ENCODE data around the gene CCNC. TPM values are rescaled to one million over a fixed set of nuclear protein-coding genes. Genes with fewer than 3 reads are reported as not detected.

Gene CCNC
- total RNA-seq, 1 donor from 2014 or later, result 51.3 TPM

DNA sequence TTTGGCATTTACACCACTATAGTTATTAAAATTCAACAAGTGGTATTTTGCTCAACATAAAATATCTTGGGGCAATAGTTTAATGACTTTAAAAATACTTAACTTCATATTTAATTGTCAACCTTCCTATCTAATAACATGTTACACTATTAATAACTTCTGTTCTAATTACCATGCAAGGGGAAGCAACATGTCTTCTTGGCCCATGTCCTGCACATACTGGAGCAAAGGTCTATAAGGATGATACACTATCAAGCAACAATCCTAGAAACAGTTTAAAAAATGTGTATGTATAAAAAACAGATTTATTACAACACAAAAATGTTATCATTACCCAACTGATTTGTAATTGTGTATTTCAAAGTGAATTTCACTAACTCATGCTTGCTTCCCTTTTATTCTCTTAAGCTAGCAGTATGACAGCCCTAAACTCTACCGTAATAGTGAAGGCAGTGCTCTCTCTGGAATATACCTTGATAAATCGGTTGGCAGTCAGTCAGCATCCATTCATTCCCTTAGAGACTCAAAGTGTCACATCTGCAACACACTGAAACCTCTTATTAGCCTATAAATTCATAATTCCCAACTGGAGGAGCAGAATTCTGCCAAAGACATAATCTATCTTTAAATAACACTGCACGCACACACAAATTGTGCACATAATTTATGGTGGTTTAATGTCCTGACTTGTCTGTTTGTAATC, 18.3 kb downstream of the CCNC start:
- Mint-ChIP-seq H3K4me3 (no peak overlapping the region), H3K9me3 (no peaks in the 10 kb centered on the region), H3K4me1 (ENCODE audit: low read depth) (no peaks in the 10 kb centered on the region), H3K27me3 (ENCODE audit: insufficient read depth) (no peaks in the 10 kb centered on the region), H3K27ac (no peak overlapping the region), H3K36me3 (ENCODE audit: low read depth) (peaks cover 39% of the 10 kb centered on the region)
- intact Hi-C loops (cut with micrococcal nuclease), result no loop called here
- DNase-seq (ENCODE audit: low spot score), result no peak

DNA sequence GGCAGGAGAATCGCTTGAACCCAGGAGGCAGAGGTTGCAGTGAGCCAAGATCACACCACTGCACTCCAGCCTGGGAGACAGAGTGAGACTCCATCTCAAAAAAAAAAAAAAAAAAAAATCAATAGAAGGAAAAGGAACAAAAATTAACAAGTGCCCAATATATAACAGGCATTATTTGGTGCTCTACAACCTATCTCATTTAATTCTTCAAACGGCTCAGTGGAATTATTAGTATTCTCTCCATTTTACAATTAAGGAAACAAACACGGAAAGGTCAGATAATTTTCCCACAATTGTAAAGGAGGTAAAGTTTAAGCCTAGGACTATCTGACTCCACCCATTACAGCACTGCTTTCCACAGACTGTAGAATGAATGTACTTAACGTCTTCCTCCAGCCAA, 19.8 kb downstream of the CCNC start:
- peaks cover 40% of the 10 kb centered on the region for H3K36me3 Mint-ChIP-seq (ENCODE audit: low read depth)
- H3K4me3 Mint-ChIP-seq, result no peak overlapping the region
- no peaks in the 10 kb centered on the region for H3K27me3 Mint-ChIP-seq (ENCODE audit: insufficient read depth)
- H3K9me3 Mint-ChIP-seq, result no peaks in the 10 kb centered on the region
- DNase-seq (ENCODE audit: low spot score), result no peak
- H3K4me1 Mint-ChIP-seq (ENCODE audit: low read depth), result no peaks in the 10 kb centered on the region
- no peak overlapping the region for H3K27ac Mint-ChIP-seq
- intact Hi-C loops (cut with micrococcal nuclease), result no loop called here

DNA sequence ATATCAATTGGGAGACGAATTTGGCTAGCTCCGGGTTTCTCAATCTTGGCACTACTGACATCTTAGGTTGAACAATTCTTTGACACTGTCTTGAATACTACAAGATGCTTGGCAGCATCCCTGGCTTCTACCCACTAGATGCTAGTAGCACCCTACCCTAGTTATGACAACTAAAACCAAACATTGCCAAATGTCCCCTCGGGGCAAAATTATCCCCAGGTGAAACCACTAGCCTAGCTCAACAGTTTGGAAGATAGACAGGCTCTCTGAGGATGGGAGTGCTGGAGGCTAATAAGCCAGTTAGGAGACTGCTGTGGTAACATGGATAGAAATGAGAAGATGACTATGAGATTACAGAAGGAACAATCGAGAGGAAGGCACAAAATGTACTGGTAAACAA, 20.9 kb downstream of the CCNC start:
- intact Hi-C loops (cut with micrococcal nuclease), result no loop called here
- H3K36me3 Mint-ChIP-seq (ENCODE audit: low read depth), result peaks cover 38% of the 10 kb centered on the region
- H3K27ac Mint-ChIP-seq, result no peak overlapping the region
- H3K4me3 Mint-ChIP-seq, result no peak overlapping the region
- no peaks in the 10 kb centered on the region for H3K27me3 Mint-ChIP-seq (ENCODE audit: insufficient read depth)
- no peaks in the 10 kb centered on the region for H3K4me1 Mint-ChIP-seq (ENCODE audit: low read depth)
- H3K9me3 Mint-ChIP-seq, result no peaks in the 10 kb centered on the region
- DNase-seq (ENCODE audit: low spot score), result no peak

DNA sequence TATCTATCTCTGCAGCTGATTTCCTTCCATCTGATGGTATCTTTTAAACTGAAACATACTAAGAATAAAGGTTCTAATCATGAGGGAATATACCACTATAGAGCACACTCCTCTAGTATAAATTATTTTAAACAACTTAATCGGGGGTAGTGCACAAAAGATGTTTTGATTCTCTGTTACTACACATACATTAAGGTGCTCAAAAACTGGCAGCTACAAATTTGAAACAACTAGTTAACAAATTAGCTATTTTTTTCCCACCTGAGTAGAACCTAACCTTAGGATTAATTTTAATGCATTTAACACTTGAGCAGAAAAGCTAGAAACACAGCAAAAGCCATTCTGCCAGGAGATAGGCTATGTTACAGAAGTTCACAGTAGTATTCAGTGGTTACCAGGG, 23.0 kb downstream of the CCNC start:
- Mint-ChIP-seq H3K4me1 (ENCODE audit: low read depth) (no peaks in the 10 kb centered on the region), H3K27ac (no peak overlapping the region), H3K27me3 (ENCODE audit: insufficient read depth) (no peaks in the 10 kb centered on the region), H3K36me3 (ENCODE audit: low read depth) (peaks cover 42% of the 10 kb centered on the region), H3K4me3 (no peak overlapping the region), H3K9me3 (no peaks in the 10 kb centered on the region)
- DNase-seq (ENCODE audit: low spot score), result no peak
- intact Hi-C loops (cut with micrococcal nuclease), result no loop called here

DNA sequence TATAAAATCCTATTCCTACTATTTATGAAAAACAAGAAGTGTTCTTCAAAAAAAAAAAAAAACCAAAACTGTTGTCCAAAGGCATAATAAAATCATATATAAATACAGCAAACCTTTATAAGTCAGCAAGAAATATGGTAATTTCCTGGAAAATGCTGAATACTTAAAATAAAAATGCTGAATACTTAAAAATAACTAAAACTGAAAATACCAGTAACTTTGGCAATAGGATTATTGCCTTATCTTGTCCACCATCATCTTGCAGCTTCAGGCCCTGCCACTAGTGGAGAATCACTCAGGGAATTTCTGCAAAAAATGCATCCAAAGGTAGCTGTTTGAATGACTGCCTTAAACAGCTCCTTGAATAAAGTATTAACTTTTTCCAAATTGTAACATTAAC, 24.5 kb downstream of the CCNC start:
- DNase-seq (ENCODE audit: low spot score), result no peak
- Mint-ChIP-seq H3K4me1 (ENCODE audit: low read depth) (no peaks in the 10 kb centered on the region), H3K27me3 (ENCODE audit: insufficient read depth) (no peaks in the 10 kb centered on the region), H3K36me3 (ENCODE audit: low read depth) (peaks cover 38% of the 10 kb centered on the region), H3K4me3 (no peak overlapping the region), H3K9me3 (no peaks in the 10 kb centered on the region), H3K27ac (no peak overlapping the region)
- intact Hi-C loops (cut with micrococcal nuclease), result no loop called here

DNA sequence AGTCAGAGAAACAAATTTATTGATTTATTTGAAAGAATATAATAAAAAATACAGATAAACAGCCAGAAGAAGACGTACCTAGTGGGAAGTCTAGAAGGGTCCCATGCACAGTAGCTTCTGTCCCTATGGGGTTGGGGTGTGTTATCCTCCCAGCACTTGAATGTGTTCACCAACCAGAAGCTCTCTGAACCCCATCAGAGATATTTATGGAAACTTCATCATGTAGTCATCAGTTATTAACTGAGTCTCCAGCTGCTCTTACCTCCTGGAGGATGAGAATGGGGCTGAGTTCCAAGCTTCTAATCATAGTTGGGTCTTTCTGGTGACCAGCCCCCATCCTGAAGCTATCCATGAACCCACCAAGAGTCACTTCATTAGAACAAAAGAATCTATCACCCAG, 37.8 kb downstream of the CCNC start:
- DNase-seq (ENCODE audit: low spot score), result no peak
- Mint-ChIP-seq H3K4me1 (ENCODE audit: low read depth) (no peaks in the 10 kb centered on the region), H3K36me3 (ENCODE audit: low read depth) (peaks cover 7% of the 10 kb centered on the region)

DNA sequence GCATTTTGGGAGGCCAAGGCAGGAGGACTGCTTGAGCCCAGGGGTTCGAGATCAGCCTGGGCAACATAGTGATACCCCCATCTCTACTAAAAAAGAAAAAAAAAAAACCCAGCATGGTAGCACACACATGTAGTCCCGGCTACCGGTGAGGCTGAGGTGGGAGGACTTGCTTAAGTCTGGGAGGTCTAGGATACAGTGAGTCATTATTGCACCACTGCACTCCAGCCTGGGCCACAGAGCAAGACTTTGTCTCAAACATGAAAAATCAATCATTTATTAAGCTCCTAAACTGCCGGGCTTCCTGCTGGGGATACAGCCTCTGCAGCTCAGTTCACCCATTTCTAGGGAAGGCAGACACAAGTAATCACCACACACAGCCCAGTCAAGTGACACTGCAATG, 45.9 kb downstream of the CCNC start:
- H3K27me3 Mint-ChIP-seq (ENCODE audit: insufficient read depth), result peaks cover 6% of the 10 kb centered on the region
- DNase-seq (ENCODE audit: low spot score), result no peak

More for the DNA sequence above, 37.8 kb downstream of the CCNC start:
- intact Hi-C loops (cut with micrococcal nuclease), result no loop called here
- Mint-ChIP-seq H3K4me3 (no peak overlapping the region), H3K27me3 (ENCODE audit: insufficient read depth) (no peaks in the 10 kb centered on the region), H3K27ac (no peak overlapping the region), H3K9me3 (no peaks in the 10 kb centered on the region)

DNA sequence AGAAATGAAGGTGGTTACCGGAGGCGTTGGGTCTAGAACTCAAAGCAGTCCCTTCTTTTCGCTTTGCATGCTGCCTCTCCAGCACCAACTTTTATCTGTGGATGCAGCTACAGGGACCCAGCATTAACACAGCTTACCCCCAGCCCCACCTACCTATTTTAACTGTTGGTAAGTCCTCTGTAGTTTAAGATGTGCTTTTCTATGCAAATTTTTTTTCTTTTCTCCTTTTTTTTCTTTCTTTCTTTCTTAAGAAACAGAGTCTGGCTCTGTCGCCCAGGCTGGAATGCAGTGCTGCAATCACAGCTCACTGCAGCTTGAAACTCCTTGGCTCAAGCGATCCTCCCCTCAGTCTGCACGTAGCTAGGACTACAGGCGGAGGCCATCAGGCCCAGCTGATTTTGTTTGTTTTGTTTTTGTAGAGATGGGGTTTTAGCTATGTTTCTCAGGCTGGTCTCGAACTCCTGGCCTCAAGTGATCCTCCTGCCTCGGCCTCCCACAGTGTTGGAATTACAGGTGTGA, 46.8 kb downstream of the CCNC start:
- peaks cover 8% of the 10 kb centered on the region for H3K27me3 Mint-ChIP-seq (ENCODE audit: insufficient read depth)
- no peaks in the 10 kb centered on the region for H3K9me3 Mint-ChIP-seq
- H3K4me3 Mint-ChIP-seq, result peak overlapping the region; percentile 98
- peaks cover 1% of the 10 kb centered on the region for H3K36me3 Mint-ChIP-seq (ENCODE audit: low read depth)
- no peak for DNase-seq (ENCODE audit: low spot score)
- peak overlapping the region; percentile 96 for H3K27ac Mint-ChIP-seq
- intact Hi-C loops (cut with micrococcal nuclease), result loop anchor here (1.0 to 5.0 kb wide), 4 partner anchors 47 to 574 kb away; partner anchors contain the start of genes CCNC and FBXL4
- peaks cover 15% of the 10 kb centered on the region for H3K4me1 Mint-ChIP-seq (ENCODE audit: low read depth)

More for the DNA sequence above, 45.9 kb downstream of the CCNC start:
- Mint-ChIP-seq H3K9me3 (no peaks in the 10 kb centered on the region), H3K4me3 (no peak overlapping the region), H3K27ac (no peak overlapping the region), H3K36me3 (ENCODE audit: low read depth) (peaks cover 1% of the 10 kb centered on the region), H3K4me1 (ENCODE audit: low read depth) (peaks cover 15% of the 10 kb centered on the region)
- intact Hi-C loops (cut with micrococcal nuclease), result loop anchor here (5.0 kb wide), 1 partner anchor 575 kb away; the partner anchor contains the start of gene FBXL4

DNA sequence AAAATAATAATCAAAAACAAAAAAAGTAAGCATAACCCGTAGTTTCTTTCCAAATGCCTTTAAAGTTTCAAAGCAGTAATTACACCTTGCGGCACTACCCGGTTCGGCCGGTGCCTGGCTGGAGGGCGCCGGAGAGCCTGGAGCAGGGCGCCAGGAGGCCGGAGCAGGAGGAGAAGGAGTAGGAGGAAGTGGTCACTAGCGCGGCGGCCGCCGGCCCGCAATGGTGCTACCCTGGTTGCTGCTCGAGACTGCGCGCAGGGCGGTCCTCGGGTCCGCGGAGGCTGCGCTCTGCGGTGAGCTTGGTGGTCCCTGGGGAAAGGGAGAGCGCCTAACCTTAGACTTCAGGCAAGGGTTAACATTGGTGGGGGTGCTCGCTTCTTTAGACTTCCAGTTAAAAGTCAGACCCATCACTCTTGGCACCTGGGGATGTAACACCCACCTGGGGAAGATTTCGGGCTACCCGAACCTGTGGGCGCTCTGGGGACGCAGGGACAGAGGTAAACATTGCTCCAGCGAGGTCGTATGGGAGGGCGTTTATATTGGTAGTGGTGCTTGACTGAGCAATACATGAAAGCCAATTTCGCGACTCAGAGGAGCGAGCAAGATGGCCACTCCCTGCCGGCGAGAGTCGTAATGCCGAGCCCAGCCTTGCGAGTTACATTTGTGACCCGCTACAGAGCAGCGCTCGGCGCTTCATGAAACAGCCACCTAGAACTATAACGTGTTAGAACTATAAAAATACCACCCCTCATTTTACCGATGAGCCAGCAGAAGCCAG, 47.4 kb downstream of the CCNC start:
- Mint-ChIP-seq H3K27me3 (ENCODE audit: insufficient read depth) (peaks cover 11% of the 10 kb centered on the region), H3K27ac (peak overlapping the region; percentile 96), H3K4me1 (ENCODE audit: low read depth) (peaks cover 20% of the 10 kb centered on the region), H3K9me3 (no peaks in the 10 kb centered on the region), H3K4me3 (peak overlapping the region; percentile 98), H3K36me3 (ENCODE audit: low read depth) (peaks cover 1% of the 10 kb centered on the region)
- intact Hi-C loops (cut with micrococcal nuclease), result loop anchor here (1.0 to 5.0 kb wide), 4 partner anchors 47 to 574 kb away; partner anchors contain the start of genes CCNC and FBXL4
- DNase-seq (ENCODE audit: low spot score), result peak; percentile 68

DNA sequence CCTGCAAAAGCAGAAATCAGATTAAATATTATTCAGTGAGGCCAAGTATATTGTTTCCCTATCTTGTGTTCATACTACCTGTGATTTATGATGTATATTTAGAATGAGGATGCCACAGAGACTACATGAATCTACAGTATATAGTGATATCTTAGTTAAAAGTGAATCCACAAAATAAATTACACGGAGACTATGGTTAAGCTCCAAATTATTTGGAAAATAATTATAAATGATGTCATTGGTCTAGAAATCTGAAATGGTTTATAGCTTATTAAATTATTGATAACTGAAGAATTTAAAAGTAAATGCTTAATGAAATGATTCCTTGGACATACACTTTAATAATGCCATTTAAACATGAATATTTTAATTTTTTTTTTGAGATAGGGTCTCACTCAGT, 49.0 kb downstream of the CCNC start:
- H3K27ac Mint-ChIP-seq, result no peak overlapping the region
- H3K4me1 Mint-ChIP-seq (ENCODE audit: low read depth), result peaks cover 27% of the 10 kb centered on the region
- H3K36me3 Mint-ChIP-seq (ENCODE audit: low read depth), result peaks cover 1% of the 10 kb centered on the region
- no peaks in the 10 kb centered on the region for H3K9me3 Mint-ChIP-seq
- H3K27me3 Mint-ChIP-seq (ENCODE audit: insufficient read depth), result peaks cover 13% of the 10 kb centered on the region
- no peak for DNase-seq (ENCODE audit: low spot score)
- intact Hi-C loops (cut with micrococcal nuclease), result no loop called here
- no peak overlapping the region for H3K4me3 Mint-ChIP-seq

DNA sequence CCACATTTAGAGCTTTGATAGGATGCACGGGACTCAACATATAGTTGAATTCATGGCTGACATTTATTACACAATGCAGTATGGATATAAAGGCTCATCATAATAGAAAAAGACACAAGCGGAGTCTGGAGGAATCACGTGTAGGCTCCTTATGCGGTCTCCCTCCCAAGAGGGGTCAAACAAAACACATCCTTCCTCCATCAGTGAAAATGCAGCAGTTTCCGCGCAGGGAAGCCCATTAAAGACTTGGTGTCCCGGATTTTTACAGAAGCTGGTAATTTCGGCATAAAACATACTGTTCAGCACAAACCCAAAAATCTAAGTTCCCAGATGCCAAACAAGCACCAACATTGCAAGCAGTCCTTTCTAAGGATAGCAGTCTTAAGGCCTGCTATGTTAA, 54.4 kb downstream of the CCNC start:
- peaks cover 10% of the 10 kb centered on the region for H3K27me3 Mint-ChIP-seq (ENCODE audit: insufficient read depth)
- no peak overlapping the region for H3K27ac Mint-ChIP-seq
- H3K4me1 Mint-ChIP-seq (ENCODE audit: low read depth), result peaks cover 32% of the 10 kb centered on the region
- H3K9me3 Mint-ChIP-seq, result no peaks in the 10 kb centered on the region
- DNase-seq (ENCODE audit: low spot score), result no peak
- peak overlapping the region; percentile 98 for H3K4me3 Mint-ChIP-seq
- intact Hi-C loops (cut with micrococcal nuclease), result loop anchor here (2.0 kb wide), 1 partner anchor 179 kb away; no protein-coding TSS in a partner anchor
- H3K36me3 Mint-ChIP-seq (ENCODE audit: low read depth), result peaks cover 4% of the 10 kb centered on the region

DNA sequence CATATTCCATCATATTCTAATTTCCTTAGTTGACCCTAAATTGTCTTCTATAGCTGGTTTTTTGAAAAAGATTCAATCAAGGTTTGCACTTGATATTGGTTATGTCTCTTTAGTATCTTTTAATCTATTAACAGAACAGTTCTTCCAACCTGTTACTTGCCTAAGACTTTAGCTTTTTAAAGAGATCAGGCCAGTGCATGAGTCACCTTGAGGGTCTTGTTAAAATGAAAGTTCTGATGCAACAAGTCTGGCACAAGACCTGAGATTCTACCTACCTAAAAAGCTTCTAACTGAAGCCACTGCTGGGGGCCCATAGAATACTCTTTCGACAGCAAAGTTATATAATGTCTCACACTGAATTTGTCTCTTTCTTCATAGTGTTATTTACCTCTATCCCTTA, 56.4 kb downstream of the CCNC start:
- no peak for DNase-seq (ENCODE audit: low spot score)
- intact Hi-C loops (cut with micrococcal nuclease), result no loop called here
- Mint-ChIP-seq H3K9me3 (no peaks in the 10 kb centered on the region), H3K4me1 (ENCODE audit: low read depth) (peaks cover 32% of the 10 kb centered on the region), H3K27me3 (ENCODE audit: insufficient read depth) (peaks cover 5% of the 10 kb centered on the region), H3K4me3 (no peak overlapping the region), H3K27ac (no peak overlapping the region), H3K36me3 (ENCODE audit: low read depth) (peaks cover 12% of the 10 kb centered on the region)

DNA sequence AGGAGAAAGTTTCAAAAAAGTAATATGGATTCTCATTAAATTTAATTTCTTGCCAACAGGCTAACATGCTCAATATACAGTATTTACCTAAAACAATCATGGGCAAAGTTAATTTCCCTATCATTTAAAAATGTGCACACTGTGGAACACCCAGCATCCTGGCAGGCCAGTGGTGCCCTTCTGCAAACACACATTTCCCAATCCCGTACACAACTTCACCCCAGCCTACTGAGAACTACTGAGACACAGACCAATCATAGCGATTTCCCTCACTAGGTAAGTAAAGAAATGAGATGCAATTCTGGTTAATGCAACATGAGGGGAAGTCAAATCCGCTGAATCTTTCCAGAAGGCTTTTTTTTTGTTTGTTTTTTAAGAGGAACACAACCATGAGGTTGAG, 60.8 kb downstream of the CCNC start:
- H3K27me3 Mint-ChIP-seq (ENCODE audit: insufficient read depth), result no peaks in the 10 kb centered on the region
- H3K9me3 Mint-ChIP-seq, result no peaks in the 10 kb centered on the region
- H3K4me1 Mint-ChIP-seq (ENCODE audit: low read depth), result peaks cover 3% of the 10 kb centered on the region
- no peak for DNase-seq (ENCODE audit: low spot score)
- H3K36me3 Mint-ChIP-seq (ENCODE audit: low read depth), result peaks cover 31% of the 10 kb centered on the region
- no peak overlapping the region for H3K4me3 Mint-ChIP-seq
- H3K27ac Mint-ChIP-seq, result no peak overlapping the region
- intact Hi-C loops (cut with micrococcal nuclease), result no loop called here
